ENCODE data around the gene SPOPL.

Gene SPOPL

DNA sequence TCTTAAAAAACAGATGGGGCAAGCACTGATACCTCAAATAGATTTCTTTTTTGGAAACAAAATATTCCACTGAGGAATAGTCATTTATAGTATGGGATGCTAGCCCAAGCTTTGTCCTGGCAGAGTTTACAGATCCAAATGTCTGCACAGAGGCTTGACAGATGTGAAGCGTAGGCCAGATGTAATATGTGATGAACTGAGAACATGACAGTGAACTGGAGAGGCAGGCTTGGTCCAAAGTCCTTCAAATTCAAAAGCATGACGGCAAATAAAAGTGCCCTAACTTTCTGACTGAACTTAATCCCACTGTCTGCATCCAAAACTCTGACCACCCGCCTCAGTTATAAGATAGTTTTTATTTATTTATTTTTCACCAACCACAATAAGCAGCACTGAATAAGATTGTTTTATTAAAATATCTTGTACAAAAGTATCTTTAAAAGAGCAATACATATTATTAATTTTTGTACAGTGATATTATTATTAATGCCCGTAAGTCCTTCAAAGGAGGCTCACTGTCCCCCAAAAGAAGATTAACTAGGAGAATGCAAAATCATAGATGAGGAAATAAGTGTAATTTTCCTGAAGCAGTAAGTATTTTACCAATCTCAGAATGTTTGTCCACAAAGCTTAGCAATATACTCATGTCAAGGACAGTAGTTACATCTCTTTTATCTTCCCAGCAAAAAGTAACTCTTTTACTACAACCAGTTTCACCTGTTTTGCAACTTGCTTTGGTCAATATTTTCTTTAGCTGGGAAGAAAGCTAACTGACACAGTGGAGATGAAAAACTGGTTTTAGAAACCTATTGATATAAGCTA is 10.7 kb upstream of the SPOPL start:
- peaks cover 0 to 28% (median 10%) of the 10 kb centered on the region in 4 donors for H3K4me1 ChIP-seq
- TF ChIP-seq, protein P1, sequence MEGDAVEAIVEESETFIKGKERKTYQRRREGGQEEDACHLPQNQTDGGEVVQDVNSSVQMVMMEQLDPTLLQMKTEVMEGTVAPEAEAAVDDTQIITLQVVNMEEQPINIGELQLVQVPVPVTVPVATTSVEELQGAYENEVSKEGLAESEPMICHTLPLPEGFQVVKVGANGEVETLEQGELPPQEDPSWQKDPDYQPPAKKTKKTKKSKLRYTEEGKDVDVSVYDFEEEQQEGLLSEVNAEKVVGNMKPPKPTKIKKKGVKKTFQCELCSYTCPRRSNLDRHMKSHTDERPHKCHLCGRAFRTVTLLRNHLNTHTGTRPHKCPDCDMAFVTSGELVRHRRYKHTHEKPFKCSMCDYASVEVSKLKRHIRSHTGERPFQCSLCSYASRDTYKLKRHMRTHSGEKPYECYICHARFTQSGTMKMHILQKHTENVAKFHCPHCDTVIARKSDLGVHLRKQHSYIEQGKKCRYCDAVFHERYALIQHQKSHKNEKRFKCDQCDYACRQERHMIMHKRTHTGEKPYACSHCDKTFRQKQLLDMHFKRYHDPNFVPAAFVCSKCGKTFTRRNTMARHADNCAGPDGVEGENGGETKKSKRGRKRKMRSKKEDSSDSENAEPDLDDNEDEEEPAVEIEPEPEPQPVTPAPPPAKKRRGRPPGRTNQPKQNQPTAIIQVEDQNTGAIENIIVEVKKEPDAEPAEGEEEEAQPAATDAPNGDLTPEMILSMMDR (IDR thresholded peaks at IDR 0.05): no peak
- DNase-seq: no peak
- no peaks in the 10 kb centered on the region for H3K9me3 ChIP-seq
- H3K36me3 ChIP-seq: no peaks in the 10 kb centered on the region
- H3K27ac ChIP-seq: no peak overlapping the region
- H3K4me3 ChIP-seq: no peak overlapping the region
- H3K27me3 ChIP-seq: no peaks in the 10 kb centered on the region
- intact Hi-C loops (cut with DNase I; ENCODE audit: low total_unique reads): no loop called here

DNA sequence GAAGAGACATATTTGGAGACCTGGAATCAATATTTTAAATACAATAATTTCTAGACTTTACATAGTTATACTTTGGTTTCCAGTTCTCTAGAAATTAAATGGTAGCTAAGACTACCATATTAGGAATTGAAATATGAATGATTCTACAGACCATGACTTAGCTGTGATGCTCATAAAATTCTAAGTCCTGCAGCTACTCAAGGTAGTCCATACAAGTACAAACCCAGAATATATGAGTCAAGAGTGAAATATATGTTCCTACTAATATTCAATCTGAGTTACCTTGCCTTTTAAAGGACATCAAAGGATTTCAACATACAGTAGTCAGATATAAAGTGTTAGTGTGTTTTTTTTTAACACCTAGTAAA is 10.1 kb upstream of the SPOPL start:
- Histone ChIP-seq H3K4me1 (peaks cover 0 to 29% (median 10%) of the 10 kb centered on the region in 4 donors), H3K27me3 (no peaks in the 10 kb centered on the region), H3K36me3 (no peaks in the 10 kb centered on the region), H3K9me3 (no peaks in the 10 kb centered on the region), H3K27ac (no peak overlapping the region), H3K4me3 (no peak overlapping the region)
- intact Hi-C loops (cut with DNase I; ENCODE audit: low total_unique reads): no loop called here
- TF ChIP-seq, protein P1 (IDR thresholded peaks at IDR 0.05): no peak
- DNase-seq: no peak

DNA sequence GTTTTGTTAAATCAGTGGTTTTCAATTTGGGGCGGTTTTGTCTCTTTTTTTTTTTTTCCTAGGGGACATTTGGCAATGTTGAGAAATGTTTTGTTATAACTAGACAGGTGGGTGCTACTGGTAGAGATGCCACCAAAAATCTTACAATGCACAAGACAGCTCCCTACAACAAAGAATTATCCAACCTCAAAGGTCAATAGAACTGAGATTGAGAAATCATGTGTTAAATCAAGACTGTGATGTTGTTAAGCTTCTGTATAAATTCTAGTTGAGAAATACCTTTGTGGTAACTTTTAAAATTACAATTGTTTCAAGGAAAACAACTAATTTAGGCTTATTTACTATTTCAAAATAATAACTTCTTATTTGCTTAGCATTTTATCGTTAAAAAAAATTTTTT is 9.4 kb upstream of the SPOPL start:
- Histone ChIP-seq H3K9me3 (no peaks in the 10 kb centered on the region), H3K36me3 (no peaks in the 10 kb centered on the region), H3K4me3 (no peak overlapping the region), H3K4me1 (peaks cover 0 to 26% (median 10%) of the 10 kb centered on the region in 4 donors), H3K27me3 (no peaks in the 10 kb centered on the region), H3K27ac (no peak overlapping the region)
- DNase-seq: no peak
- TF ChIP-seq, protein P1 (IDR thresholded peaks at IDR 0.05): no peak
- intact Hi-C loops (cut with DNase I; ENCODE audit: low total_unique reads): no loop called here

DNA sequence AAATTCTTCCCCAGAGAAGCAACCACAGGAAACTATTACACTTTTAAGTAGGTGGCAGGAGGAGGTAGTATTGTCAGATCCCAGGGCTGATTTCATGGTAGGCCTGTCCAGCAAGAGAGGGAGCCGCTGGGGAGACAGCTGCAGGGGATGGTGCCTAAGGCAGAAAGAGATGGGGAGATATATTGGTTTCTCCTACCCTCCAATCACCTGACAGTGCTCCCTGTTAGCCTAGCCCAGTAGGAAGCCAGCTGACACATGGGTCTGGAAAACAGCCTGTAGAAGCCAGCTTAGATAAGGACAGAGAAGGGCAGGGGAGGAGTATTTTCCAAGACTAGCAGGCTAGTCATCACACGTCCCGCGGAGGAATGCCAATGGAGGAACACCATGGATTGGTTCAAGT is 8.2 kb upstream of the SPOPL start:
- no peak overlapping the region for H3K27ac ChIP-seq
- no peaks in the 10 kb centered on the region for H3K27me3 ChIP-seq
- H3K36me3 ChIP-seq: no peaks in the 10 kb centered on the region
- no peak overlapping the region for H3K4me3 ChIP-seq
- TF ChIP-seq, protein P1 (IDR thresholded peaks at IDR 0.05): no peak
- DNase-seq: no peak
- no peaks in the 10 kb centered on the region for H3K9me3 ChIP-seq
- intact Hi-C loops (cut with DNase I; ENCODE audit: low total_unique reads): no loop called here
- peaks cover 0 to 26% (median 10%) of the 10 kb centered on the region in 4 donors for H3K4me1 ChIP-seq

DNA sequence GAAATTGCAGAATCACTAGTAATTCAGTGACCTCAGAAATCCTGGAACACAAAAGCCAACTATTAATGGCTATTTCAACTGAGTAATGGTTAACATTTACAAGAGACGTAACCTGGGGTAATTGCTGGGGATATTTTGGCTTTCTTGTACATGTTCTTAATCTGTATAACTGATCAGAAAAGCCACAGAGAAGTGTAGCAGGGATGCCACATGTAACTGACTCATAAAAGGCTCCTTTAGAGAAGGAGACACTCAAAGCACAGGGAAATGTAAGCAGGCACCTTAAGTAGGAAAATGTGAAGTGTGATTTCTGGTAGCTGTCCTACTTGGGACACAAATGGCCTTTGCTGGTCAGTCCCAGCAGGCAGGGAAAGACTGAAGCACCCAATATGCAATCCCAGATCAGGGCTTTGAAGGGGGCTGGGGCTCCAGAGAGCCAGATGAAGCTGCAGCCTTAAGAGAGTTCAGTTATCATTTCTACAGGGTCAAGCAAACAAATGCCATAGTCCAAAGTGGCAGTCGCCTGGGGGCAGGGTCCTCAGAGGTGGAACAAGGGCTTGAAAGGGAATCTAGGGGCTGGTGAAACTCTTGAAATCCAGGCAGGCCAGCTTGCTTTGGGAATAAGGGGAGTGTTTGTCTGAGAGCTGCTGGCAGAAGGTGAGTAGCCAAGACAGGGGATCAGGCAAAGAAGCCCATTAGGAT is 7.2 kb upstream of the SPOPL start:
- Histone ChIP-seq H3K4me3 (no peak overlapping the region), H3K27me3 (no peaks in the 10 kb centered on the region), H3K9me3 (no peaks in the 10 kb centered on the region), H3K36me3 (no peaks in the 10 kb centered on the region), H3K27ac (peak overlapping the region in 1 of 2 donors; percentile 25), H3K4me1 (peaks cover 0 to 29% (median 10%) of the 10 kb centered on the region in 4 donors)
- TF ChIP-seq, protein P1 (IDR thresholded peaks at IDR 0.05): no peak
- intact Hi-C loops (cut with DNase I; ENCODE audit: low total_unique reads): no loop called here
- no peak for DNase-seq
